Liver (tissue), 3 donors: ENCODE measurements around the gene TPRG1L.

ENCODE experiments used
- SP1 ChIP-seq: IDR thresholded peaks from 2 replicates; pipeline ENCODE4 v1.6.1; 2018; ENCODE audit warnings: antibody characterized with exemption, mild to moderate bottlenecking
- TAF1 ChIP-seq: conservative IDR thresholded peaks from 2 replicates; pipeline ENCODE4 v1.6.1; 2016; ENCODE audit warnings: antibody characterized with exemption, mild to moderate bottlenecking
- YY1 ChIP-seq: IDR thresholded peaks from 2 replicates; pipeline ENCODE4 v1.6.1; 2016; ENCODE audit warnings: antibody characterized with exemption, mild to moderate bottlenecking
- TF ChIP-seq, protein P1 (sequence below): IDR thresholded peaks from 2 replicates; pipeline ENCODE4 v1.6.1; 2016; ENCODE audit warnings: antibody characterized with exemption
- TF ChIP-seq, protein P2 (sequence below): IDR thresholded peaks from 2 replicates; pipeline ENCODE4 v1.6.1; 2016; ENCODE audit warnings: antibody characterized with exemption, mild to moderate bottlenecking
- TF ChIP-seq, protein P3 (sequence below): fragments of 150-350 bp; IDR thresholded peaks from 2 replicates; pipeline ENCODE4 v1.5.1; 2017; ENCODE audit warnings: improper control_type of control experiment, low read depth, low read length; ENCODE audit not compliant: missing input control
- TF ChIP-seq, protein P4 (sequence below): IDR thresholded peaks from 2 replicates; pipeline ENCODE4 v1.6.1; 2016; ENCODE audit warnings: antibody characterized with exemption
- TF ChIP-seq, protein P5 (sequence below): IDR thresholded peaks from 2 replicates; pipeline ENCODE4 v1.6.1; 2016; ENCODE audit warnings: antibody characterized with exemption
- donor health status: healthy.
- donor health status: healthy.

DNA sequence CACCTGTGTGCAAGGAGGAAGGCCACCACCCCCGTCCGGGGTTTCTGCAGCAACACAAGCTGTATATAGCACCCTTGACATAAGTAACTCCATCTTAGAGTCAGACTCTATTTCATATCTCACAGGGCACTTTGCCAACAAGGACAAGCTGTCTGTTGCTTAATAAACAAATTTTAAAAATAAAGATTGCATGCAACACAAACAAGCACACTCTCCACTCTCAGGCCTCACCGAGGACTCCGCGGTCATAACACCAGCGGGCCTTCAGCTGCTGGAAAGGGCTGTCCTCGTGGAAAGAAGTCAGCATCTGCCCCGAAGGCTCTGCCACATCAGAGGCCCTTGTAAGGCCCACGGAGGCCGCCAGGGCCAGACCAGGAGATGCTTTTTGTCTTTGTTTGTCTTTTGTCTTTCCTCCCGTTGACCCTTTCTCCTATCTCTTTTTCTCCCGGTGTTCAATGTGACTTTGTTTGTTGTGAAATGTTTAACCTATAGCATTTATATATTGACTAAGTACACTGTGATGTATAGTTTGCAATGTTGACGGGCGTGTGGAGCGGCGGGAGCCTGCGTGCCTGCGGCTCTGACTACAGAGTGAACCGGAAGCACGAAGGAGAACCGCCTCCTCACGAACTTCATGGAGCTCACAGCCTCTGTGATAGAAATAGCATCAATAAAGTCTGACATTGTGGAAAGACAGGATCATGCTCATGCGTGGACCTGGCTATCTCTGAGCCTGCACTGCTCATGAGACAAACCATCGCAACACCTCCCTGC is 37.6 kb upstream of the TPRG1L start:
- TF ChIP-seq, protein P1, sequence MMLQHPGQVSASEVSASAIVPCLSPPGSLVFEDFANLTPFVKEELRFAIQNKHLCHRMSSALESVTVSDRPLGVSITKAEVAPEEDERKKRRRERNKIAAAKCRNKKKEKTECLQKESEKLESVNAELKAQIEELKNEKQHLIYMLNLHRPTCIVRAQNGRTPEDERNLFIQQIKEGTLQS = no peak
- TF ChIP-seq, protein P2, sequence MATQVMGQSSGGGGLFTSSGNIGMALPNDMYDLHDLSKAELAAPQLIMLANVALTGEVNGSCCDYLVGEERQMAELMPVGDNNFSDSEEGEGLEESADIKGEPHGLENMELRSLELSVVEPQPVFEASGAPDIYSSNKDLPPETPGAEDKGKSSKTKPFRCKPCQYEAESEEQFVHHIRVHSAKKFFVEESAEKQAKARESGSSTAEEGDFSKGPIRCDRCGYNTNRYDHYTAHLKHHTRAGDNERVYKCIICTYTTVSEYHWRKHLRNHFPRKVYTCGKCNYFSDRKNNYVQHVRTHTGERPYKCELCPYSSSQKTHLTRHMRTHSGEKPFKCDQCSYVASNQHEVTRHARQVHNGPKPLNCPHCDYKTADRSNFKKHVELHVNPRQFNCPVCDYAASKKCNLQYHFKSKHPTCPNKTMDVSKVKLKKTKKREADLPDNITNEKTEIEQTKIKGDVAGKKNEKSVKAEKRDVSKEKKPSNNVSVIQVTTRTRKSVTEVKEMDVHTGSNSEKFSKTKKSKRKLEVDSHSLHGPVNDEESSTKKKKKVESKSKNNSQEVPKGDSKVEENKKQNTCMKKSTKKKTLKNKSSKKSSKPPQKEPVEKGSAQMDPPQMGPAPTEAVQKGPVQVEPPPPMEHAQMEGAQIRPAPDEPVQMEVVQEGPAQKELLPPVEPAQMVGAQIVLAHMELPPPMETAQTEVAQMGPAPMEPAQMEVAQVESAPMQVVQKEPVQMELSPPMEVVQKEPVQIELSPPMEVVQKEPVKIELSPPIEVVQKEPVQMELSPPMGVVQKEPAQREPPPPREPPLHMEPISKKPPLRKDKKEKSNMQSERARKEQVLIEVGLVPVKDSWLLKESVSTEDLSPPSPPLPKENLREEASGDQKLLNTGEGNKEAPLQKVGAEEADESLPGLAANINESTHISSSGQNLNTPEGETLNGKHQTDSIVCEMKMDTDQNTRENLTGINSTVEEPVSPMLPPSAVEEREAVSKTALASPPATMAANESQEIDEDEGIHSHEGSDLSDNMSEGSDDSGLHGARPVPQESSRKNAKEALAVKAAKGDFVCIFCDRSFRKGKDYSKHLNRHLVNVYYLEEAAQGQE = no peak
- TF ChIP-seq, protein P3, sequence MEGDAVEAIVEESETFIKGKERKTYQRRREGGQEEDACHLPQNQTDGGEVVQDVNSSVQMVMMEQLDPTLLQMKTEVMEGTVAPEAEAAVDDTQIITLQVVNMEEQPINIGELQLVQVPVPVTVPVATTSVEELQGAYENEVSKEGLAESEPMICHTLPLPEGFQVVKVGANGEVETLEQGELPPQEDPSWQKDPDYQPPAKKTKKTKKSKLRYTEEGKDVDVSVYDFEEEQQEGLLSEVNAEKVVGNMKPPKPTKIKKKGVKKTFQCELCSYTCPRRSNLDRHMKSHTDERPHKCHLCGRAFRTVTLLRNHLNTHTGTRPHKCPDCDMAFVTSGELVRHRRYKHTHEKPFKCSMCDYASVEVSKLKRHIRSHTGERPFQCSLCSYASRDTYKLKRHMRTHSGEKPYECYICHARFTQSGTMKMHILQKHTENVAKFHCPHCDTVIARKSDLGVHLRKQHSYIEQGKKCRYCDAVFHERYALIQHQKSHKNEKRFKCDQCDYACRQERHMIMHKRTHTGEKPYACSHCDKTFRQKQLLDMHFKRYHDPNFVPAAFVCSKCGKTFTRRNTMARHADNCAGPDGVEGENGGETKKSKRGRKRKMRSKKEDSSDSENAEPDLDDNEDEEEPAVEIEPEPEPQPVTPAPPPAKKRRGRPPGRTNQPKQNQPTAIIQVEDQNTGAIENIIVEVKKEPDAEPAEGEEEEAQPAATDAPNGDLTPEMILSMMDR = no peak
- TF ChIP-seq YY1 (no peak), SP1 (no peak), TAF1 (no peak)
- TF ChIP-seq, protein P4, sequence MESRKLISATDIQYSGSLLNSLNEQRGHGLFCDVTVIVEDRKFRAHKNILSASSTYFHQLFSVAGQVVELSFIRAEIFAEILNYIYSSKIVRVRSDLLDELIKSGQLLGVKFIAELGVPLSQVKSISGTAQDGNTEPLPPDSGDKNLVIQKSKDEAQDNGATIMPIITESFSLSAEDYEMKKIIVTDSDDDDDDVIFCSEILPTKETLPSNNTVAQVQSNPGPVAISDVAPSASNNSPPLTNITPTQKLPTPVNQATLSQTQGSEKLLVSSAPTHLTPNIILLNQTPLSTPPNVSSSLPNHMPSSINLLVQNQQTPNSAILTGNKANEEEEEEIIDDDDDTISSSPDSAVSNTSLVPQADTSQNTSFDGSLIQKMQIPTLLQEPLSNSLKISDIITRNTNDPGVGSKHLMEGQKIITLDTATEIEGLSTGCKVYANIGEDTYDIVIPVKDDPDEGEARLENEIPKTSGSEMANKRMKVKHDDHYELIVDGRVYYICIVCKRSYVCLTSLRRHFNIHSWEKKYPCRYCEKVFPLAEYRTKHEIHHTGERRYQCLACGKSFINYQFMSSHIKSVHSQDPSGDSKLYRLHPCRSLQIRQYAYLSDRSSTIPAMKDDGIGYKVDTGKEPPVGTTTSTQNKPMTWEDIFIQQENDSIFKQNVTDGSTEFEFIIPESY = no peak
- TF ChIP-seq, protein P5, sequence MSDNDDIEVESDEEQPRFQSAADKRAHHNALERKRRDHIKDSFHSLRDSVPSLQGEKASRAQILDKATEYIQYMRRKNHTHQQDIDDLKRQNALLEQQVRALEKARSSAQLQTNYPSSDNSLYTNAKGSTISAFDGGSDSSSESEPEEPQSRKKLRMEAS = no peak
